Right ventricle myocardium superior (tissue), 1 donor: ENCODE data around the gene RBM38. TPM values are rescaled to one million over a fixed set of nuclear protein-coding genes. Genes with fewer than 3 reads are reported as not detected.
"Not testable (repeated sequence)": the region's sequence is repeated elsewhere in the genome, so short reads cannot be mapped to it uniquely, and the experiment has no call there.

Experiments
- ATAC-seq: fragments of 200-7000 bp; cut with Tn5 transposase; one replicate; pipeline ENCODE4 v1.9.1; 2020; ENCODE audit warnings: mild to moderate bottlenecking; ENCODE audit not compliant: poor library complexity
- DNase-seq: peaks from one replicate; pipeline ENCODE4 v3.0.0-alpha.2; 2020
- intact Hi-C: fragments of 100-400 bp; cut with DNase I; formaldehyde crosslinking; loops from one replicate; pipeline ENCODE4 v1.11.2; 2022
- total RNA-seq: library from RNA; stranded (reverse); fragmentation: NEBNext Ultra II Directional; extraction: Animal tissue kit (Norgen Biotek cat#: 25700); gene quantifications from one replicate; pipeline ENCODE4 v1.2.1, GENCODE V29; 2021
- donor health status: DM: no; HTN: yes; CAD: no; lungs with severe emphysema.

The RBM38 gene
- total RNA-seq, 1 donor from 2014 or later = 91.5 TPM

DNA sequence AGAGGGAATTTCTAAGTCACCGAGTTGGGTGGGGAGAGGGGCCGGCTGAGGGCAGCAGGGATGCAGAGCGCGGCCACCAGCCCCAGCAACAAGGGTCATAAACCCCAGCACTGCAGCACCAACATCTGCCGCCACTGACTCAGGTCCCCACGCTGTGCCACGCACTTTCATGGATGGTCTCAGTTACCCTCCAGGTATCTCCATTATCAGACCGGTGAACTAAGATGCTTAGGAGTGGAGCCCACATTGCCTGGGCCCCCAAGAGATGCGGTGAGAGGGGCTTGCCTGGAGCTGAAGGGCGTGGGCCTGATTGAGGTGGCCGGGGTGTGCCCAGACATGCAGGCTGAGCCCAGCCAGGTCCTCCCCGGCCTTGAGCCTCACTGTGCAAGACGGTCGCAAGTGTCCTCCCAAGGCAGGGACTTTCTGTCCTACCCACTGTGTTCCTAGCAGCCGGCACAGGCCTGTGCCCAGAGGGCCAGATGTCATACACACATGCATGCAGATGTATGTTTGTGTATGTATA is 19.3 kb downstream of the RBM38 start:
- DNase-seq (no peak), ATAC-seq (no peak)
- intact Hi-C loops = no loop called here

GRCh38 chr20:57410924-57411323 is 19.7 kb downstream of the RBM38 start:
- intact Hi-C loops = no loop called here
- no peak for DNase-seq
- no peak for ATAC-seq

GRCh38 chr20:57411406-57412283 is 20.4 kb downstream of the RBM38 start:
- ATAC-seq (no peak), DNase-seq (no peak)
- intact Hi-C loops = no loop called here

DNA sequence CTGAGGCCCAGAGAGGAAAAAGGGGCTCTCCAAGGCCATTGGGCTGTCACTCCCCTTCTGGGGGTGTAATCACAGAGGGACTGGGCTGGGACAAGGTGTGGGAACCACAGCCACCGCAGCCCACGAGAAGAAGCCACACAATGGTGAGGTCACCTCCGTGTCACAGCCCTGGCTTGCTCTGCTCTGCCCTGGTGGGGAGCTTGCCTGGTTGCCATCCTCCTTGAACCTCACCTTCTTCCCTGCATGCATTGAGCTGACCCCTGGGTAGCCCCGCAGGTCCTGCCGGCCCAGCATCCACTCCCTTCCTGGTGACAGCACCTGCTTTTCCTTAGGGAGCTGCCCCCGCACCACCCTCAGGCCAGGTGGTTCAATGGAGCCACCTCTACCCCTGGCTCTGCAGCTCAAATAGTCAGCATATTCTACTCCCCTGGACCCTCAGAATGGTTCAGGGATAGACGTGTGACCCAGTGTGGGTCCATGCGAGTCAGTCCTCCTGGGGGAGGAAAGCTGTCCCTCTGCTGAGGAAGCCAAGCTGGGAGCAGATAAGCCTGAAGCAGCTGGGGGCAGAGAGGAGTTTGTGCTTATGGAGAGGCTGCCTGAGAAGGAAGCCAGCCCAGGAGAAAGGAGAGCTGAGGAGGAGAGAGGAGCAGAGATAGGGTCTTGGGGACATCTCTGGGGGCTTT is 21.3 kb downstream of the RBM38 start:
- ATAC-seq (no peak), DNase-seq (no peak)
- intact Hi-C loops = no loop called here

DNA sequence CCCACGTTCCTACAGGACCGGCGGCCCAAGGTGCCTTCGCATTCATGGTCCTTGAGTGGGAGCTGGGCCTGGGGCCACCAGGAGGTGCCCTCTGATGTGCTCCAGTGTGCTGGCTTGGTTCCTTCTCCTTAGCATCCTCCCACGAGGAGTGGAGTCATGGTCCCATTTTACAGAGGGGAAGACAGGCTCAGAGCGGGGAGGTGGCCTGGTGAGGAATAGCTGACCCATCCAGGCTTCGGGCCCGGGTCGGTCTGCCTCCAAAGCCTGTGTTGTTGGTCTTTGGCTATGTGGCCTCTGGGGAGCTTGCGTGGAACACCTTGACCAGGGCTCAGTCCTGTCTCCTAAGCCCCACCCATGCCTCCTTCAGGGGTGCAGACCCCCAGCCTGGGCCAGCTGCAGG is 22.8 kb downstream of the RBM38 start:
- no peak for DNase-seq
- no peak for ATAC-seq
- intact Hi-C loops = no loop called here

DNA sequence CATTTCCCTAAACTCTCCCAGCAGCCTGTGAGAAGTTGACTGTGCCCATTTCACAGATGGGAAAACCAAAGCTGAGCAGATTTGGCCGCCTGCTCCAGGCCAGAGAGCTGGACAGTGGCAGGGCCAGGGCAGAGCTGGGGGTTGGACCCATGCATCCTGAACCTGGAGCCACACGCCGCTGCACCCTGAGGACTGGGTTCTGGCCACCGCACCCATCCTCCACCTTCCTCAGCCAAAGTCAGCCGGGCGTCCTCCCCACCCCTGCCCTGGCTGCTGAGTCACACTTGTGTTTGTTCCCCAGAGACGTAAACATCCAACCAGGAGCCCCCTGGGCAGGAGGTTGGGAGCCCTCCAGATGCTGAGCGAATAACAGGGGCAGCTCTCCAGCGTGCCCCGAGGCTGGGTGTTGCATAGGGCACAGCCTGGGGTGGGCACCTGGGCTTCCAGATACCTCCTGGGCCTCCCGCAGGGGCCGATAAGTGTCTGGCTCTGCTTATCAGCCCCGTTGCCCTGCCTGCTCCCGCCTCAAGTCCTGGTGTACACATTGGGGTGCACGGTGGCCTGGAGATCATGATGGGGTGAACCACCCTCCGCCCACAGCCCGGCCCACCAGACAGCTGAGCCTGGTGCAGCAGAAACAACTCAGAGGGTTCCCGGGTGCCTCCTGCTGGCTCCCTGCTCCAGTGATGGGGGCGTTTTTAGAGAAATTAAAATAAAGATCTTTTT is 23.8 kb downstream of the RBM38 start:
- DNase-seq (no peak), ATAC-seq (no peak)
- intact Hi-C loops = no loop called here

DNA sequence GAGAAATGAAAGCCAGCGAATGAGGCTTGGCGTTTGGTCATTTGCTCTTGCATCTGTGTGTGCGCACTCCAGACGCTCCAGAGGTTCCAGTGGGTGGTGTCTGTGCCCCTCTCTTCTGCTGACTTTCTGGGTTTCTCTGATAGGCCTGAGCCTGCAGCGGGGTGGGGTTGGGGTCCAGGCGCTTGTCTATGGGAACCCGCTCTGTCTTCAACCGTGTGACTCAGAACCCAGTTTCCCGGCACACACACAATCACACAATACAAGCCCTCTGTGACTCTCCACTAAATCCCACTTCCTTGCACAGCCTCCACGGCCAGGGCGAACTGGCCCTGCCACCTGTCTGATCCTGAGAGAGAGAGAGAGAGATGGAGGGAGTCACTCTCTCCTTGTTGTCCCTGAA is 24.6 kb downstream of the RBM38 start:
- DNase-seq (no peak), ATAC-seq (no peak)
- intact Hi-C loops = no loop called here

DNA sequence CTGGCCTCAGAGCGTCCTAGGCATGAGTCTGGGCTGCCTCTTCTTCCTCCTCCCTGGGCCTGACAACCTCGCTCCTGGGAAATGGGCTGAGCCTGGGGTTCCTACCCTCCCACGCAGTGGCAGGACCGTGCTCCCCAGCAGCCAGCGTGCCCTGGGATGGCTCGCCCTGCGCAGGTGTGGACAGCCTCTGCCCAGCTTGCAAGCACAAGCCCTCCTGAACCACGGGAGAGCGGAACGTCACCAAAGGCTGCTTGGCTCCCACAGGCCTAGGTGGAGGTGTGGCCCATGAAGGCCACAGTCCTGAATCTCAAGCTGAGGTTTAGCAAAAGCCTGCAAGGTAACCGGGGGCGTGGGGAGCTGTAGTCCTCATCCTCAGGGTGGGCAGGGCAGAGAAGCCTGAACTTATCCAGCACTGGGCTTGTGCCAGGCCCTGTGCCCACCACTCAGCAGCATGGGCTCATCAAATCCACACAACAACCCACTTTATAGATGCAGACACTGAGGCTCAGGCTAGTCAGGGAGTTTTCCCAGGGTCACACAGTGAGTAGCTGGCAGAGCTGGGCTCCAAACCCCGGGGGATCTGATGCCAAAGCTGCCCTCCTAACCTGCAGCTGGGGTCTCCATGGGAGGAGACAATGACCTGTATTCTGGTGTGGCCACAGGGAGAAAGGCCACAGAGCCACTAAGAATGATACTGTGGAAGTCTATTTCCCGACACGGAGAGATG is 25.3 kb downstream of the RBM38 start:
- no peak for DNase-seq
- intact Hi-C loops = no loop called here

GRCh38 chr20:57417051-57417689 is 26.0 kb downstream of the RBM38 start:
- intact Hi-C loops = no loop called here

More for the DNA sequence above, 25.3 kb downstream of the RBM38 start:
- ATAC-seq = no peak

GRCh38 chr20:57417830-57418780 is 26.9 kb downstream of the RBM38 start:
- no peak for ATAC-seq
- DNase-seq = no peak
- intact Hi-C loops = no loop called here

More at GRCh38 chr20:57417051-57417689, 26.0 kb downstream of the RBM38 start:
- DNase-seq = no peak
- ATAC-seq = no peak

DNA sequence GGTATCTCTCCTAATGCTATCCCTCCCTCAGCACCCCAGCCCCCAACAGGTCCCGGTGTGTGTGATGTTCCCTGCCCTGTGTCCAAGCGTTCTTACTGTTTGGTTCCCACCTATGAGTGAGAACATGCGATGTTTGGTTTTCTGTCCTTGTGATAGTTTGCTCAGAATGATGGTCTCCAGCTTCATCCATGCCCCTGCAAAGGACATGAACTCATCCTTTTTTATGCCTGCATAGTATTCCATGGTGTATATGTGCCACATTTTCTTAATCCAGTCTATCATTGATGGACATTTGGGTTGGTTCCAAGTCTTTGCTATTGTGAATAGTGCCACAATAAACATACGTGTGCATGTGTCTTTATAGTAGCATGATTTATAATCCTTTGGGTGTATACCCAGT is 28.3 kb downstream of the RBM38 start:
- intact Hi-C loops, ATAC-seq, DNase-seq: not testable (repeated sequence)

DNA sequence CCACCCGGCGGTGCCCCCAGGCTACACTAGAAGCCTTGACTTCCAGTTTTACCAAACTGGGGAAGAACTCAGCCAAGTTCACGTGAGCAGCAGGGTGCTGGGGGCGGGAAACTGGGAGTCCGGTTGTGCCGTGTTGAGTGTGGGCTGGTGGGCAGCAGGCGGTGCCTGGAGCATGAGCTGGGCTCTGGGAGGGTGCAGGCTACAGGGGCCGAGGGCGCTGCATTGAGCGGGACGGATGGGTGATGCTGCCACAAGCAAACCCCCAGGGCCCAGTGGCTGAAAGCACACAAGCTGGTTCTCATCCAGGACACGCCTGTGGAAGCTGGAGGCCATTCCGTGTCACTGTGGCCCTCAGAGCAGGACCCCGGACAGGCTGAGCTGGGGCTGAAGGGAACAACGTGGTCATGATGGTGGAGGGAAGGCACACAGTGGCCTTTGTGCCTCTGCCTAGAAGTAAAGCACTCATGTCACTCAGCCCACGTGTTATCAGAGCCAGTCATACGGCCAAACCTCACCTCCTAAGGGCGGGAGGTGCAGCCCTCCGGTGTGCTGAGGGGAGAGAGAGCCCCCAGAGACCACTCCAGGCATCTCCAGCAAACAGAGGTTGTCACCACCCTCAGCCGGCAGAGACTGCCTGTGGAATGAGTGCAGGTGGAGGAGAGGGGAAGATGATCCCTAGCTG is 29.5 kb downstream of the RBM38 start:
- ATAC-seq (no peak), DNase-seq (no peak)
- intact Hi-C loops = no loop called here

- ATAC-seq = no peak
These were observed 30.3 kb downstream of the RBM38 start for GRCh38 chr20:57421253-57422220.

DNA sequence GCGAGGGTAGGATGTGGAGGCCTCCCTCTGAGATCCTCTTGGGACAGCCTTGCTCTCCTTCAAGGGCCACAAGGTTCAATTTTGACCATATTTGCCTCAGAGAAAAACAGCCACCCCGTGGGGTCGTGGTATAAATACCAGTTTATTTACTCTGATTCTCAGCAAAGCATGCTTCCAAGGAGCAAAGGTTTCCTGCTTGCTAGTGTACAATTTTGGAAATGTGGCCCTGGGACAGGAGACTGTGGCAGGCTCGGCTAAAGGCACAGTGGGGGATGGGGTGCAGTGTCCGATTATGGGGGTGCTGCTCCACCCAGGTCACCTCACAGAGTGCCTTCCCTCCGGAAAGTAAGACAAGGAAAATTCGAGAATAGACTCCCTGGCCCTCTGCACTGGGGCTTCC is 31.1 kb downstream of the RBM38 start:
- DNase-seq (peak; percentile 9), ATAC-seq (no peak)
- intact Hi-C loops = no loop called here

More at GRCh38 chr20:57421253-57422220, 30.3 kb downstream of the RBM38 start:
- intact Hi-C loops = no loop called here
- peak; percentile 20 for DNase-seq
